K562 (cell line): ENCODE data around the gene C2CD5. TPM values are rescaled to one million over a fixed set of nuclear protein-coding genes. Genes with fewer than 3 reads are reported as not detected.

Source experiments
- ATAC-seq: fragments of 200-7000 bp; cut with Tn5 transposase; 3 replicates; pipeline ENCODE4 v1.9.1; 2020; ENCODE audit warnings: moderate library complexity
- Bru-seq: library from RNA; stranded (reverse); fragments of 400-500 nt; gene quantifications from one replicate; lab custom pipeline; 2021; lab: Mats Ljungman, UMichigan
- BruChase-seq, 2 experiments: library from RNA; stranded (reverse); fragments of 400-500 nt; gene quantifications; one replicate each; lab custom pipeline; 2021; lab: Mats Ljungman, UMichigan
- BruUV-seq: library from RNA; stranded (reverse); fragments of 400-500 nt; replicated peaks from 2 replicates; lab custom pipeline; 2021; lab: Mats Ljungman, UMichigan
- CTCF ChIA-PET: fragments of 300-600 bp; formaldehyde crosslinking; extraction: SDS; loops from one replicate; lab custom pipeline; 2021; ENCODE audit warnings: low intra/inter-chr PET ratio; lab: Yijun Ruan, JAX
- POLR2A ChIA-PET: fragments of 300-600, 350-650 bp; sonication (Branson Sonifier 250); formaldehyde crosslinking; extraction: SDS; loops from one replicate; lab custom pipeline; 2021; ENCODE audit warnings: antibody characterized with exemption, inconsistent platforms; lab: Yijun Ruan, JAX
- DNase-seq, 4 experiments: peaks; one replicate each; pipeline versions ENCODE4 v3.0.0 to v3.0.0-alpha.2; 2011 to 2018; ENCODE audit warnings: low spot score in 3 of 4, mixed read lengths in 3 of 4; ENCODE audit errors: extremely low read depth in 1 of 4
- FAIRE-seq: peaks from 2 replicates; lab custom pipeline; 2011; peaks lifted over from hg19 to GRCh38; lab: Jason Lieb, UNC
- H2AFZ ChIP-seq: 2 replicates; pipeline ENCODE4 v1.6.0; 2011; ENCODE audit warnings: low read depth, low read length, control low read depth, inconsistent platforms
- H3K27ac ChIP-seq: fragments of 200-600 bp; 3 replicates; pipeline ENCODE4 v1.8.0; 2011; ENCODE audit warnings: low read depth, mild to moderate bottlenecking, control low read depth, inconsistent platforms, low read length, moderate library complexity, mixed read lengths; ENCODE audit errors: extremely low read depth
- H3K27me3 ChIP-seq, 2 experiments: fragments of 300-600 bp in 1 of 2; 2 replicates in 1 of 2; 3 replicates in 1 of 2; pipeline versions ENCODE4 v1.6.0 to v1.8.0; 2011; ENCODE audit warnings: inconsistent platforms in 2 of 2, low read length in 2 of 2, mild to moderate bottlenecking in 1 of 2, mixed read lengths in 1 of 2, moderate library complexity in 1 of 2; ENCODE audit not compliant: control insufficient read depth in 2 of 2, insufficient read depth in 2 of 2
- H3K36me3 ChIP-seq: fragments of 300-600 bp; 3 replicates; pipeline ENCODE4 v1.8.0; 2011; ENCODE audit warnings: mild to moderate bottlenecking, low read length, inconsistent platforms; ENCODE audit not compliant: control insufficient read depth, insufficient read depth
- H3K4me1 ChIP-seq, 2 experiments: fragments of 200-600 bp in 1 of 2; replicated peaks in 1 of 2; 2 replicates in 1 of 2; 3 replicates in 1 of 2; pipeline versions ENCODE4 v1.5.1 to v1.8.0; 2011; ENCODE audit warnings: inconsistent platforms in 2 of 2, low read length in 2 of 2, mild to moderate bottlenecking in 1 of 2, mixed read lengths in 1 of 2, moderate library complexity in 1 of 2; ENCODE audit not compliant: control insufficient read depth in 2 of 2, insufficient read depth in 2 of 2
- H3K4me2 ChIP-seq: 2 replicates; pipeline ENCODE4 v1.6.1; 2011; ENCODE audit warnings: low read length, control low read depth, inconsistent platforms, mixed read lengths; ENCODE audit not compliant: insufficient read depth
- H3K4me3 ChIP-seq: fragments of 200-600 bp; sonication (generic), shearing (Covaris generic); 2 replicates; pipeline ENCODE4 v1.5.1; 2016; ENCODE audit warnings: control low read depth, inconsistent platforms
- H3K79me2 ChIP-seq: fragments of 200-600 bp; 3 replicates; pipeline ENCODE4 v1.8.0; 2011; ENCODE audit warnings: low read length, inconsistent platforms; ENCODE audit not compliant: control insufficient read depth, insufficient read depth
- H3K9ac ChIP-seq, 2 experiments: 2 replicates each; pipeline versions ENCODE4 v1.6.0 to v1.6.1; 2011; ENCODE audit warnings: low read depth in 2 of 2, low read length in 2 of 2, control low read depth in 1 of 2, inconsistent platforms in 1 of 2, mild to moderate bottlenecking in 1 of 2, mixed read lengths in 1 of 2; ENCODE audit not compliant: insufficient read depth in 1 of 2
- H3K9me1 ChIP-seq: one replicate; pipeline ENCODE4 v1.6.0; 2011; ENCODE audit warnings: inconsistent platforms, mild to moderate bottlenecking, low read length, moderate library complexity; ENCODE audit not compliant: control insufficient read depth, insufficient read depth
- H3K9me3 ChIP-seq: replicated peaks from 2 replicates; pipeline ENCODE4 v1.5.1; 2011; ENCODE audit warnings: low read depth, low read length, inconsistent platforms; ENCODE audit not compliant: control insufficient read depth, insufficient read depth
- H4K20me1 ChIP-seq: replicated peaks from 2 replicates; pipeline ENCODE4 v1.6.1; 2011; ENCODE audit warnings: low read length, inconsistent platforms, mixed read lengths; ENCODE audit not compliant: control insufficient read depth, insufficient read depth
- CHD4 ChIP-seq: fragments of 200-600 bp; sonication (generic); IDR thresholded peaks from 3 replicates; pipeline ENCODE4 v1.6.1; 2012; ENCODE audit warnings: low read depth, mild to moderate bottlenecking, mixed read lengths, low read length, inconsistent platforms; ENCODE audit not compliant: insufficient read depth, insufficient replicate concordance, poor library complexity, severe bottlenecking
- ETV1 ChIP-seq: fragments of 450-650 bp; conservative IDR thresholded peaks from 2 replicates; pipeline ENCODE4 v1.6.1; 2016; ENCODE audit warnings: missing genetic modification characterization, control low read depth, low read depth, missing compliant biosample characterization
- FOXK2 ChIP-seq, 2 experiments: fragments of 450-650 bp; IDR thresholded peaks in 1 of 2; conservative IDR thresholded peaks in 1 of 2; 2 replicates each; pipeline ENCODE4 v1.6.1; 2016; ENCODE audit warnings: low read depth in 2 of 2, mild to moderate bottlenecking in 1 of 2
- HDAC2 ChIP-seq: fragments of 450-650 bp; IDR thresholded peaks from 2 replicates; pipeline ENCODE4 v1.6.1; 2016; ENCODE audit warnings: mild to moderate bottlenecking
- PCBP1 ChIP-seq: fragments of 200-400 bp; formaldehyde crosslinking; IDR thresholded peaks from 2 replicates; pipeline ENCODE4 v1.6.1; 2018; ENCODE audit warnings: mild to moderate bottlenecking, low read depth, low read length; ENCODE audit not compliant: poor library complexity, severe bottlenecking
- PHF20 ChIP-seq: fragments of 450-650 bp; IDR thresholded peaks from 2 replicates; pipeline ENCODE4 v1.6.1; 2018; ENCODE audit not compliant: partially characterized antibody
- RBM25 ChIP-seq: fragments of 200-400 bp; formaldehyde crosslinking; IDR thresholded peaks from 2 replicates; pipeline ENCODE4 v1.6.1; 2018; ENCODE audit warnings: low read length, low read depth, moderate library complexity; ENCODE audit not compliant: severe bottlenecking
- ZNF696 ChIP-seq: fragments of 250-450 bp; sonication (Bioruptor Pico); conservative IDR thresholded peaks from 2 replicates; pipeline ENCODE4 v1.4.0; 2020; ENCODE audit warnings: mild to moderate bottlenecking, moderate library complexity
- ZNF830 ChIP-seq: fragments of 250-450 bp; sonication (Bioruptor Pico); IDR thresholded peaks from 2 replicates; pipeline ENCODE4 v1.5.0; 2021; ENCODE audit warnings: mild to moderate bottlenecking
- WGBS: fragments of 100-300 bp; shearing (Covaris generic); methylation state at CpG from one replicate; pipeline ENCODE4 v1.1.6; 2016; ENCODE audit warnings: low coverage, mixed read lengths; ENCODE audit not compliant: insufficient coverage; ENCODE audit errors: missing lambda C conversion rate; 5-methylcytosine and 5-hydroxymethylcytosine counted together
- in situ Hi-C: fragments of 300-500 bp; cut with MboI; formaldehyde crosslinking; loops from 4 replicates; pipeline ENCODE4 v1.15.0; 2018; ENCODE audit warnings: inconsistent platforms, mixed read lengths
- intact Hi-C: fragments of 100-400 bp; cut with micrococcal nuclease; formaldehyde crosslinking; loops from 2 replicates; pipeline ENCODE4 v1.14.2; 2022
- long read RNA-seq, 3 experiments: library from polyadenylated mRNA in 2 of 3; library from RNA in 1 of 3; unstranded in 2 of 3; stranded (forward) in 1 of 3; transcript quantifications; one replicate each; pipeline ENCODE4 v2.0.0, GENCODE V29; 2019 to 2022
- polyA minus RNA-seq, 3 experiments: library from RNA; depleted of rRNA, polyadenylated mRNA; stranded (reverse); fragments of >200 nt; gene quantifications; 2 replicates each; pipeline ENCODE4 v1.2.3, GENCODE V29; 2011
- polyA plus RNA-seq, 8 experiments: library from polyadenylated mRNA; depleted of rRNA in 4 of 8; stranded (reverse) in 5 of 8; unstranded in 3 of 8; fragments of >200 nt; fragmentation: Nextera tagmentation in 2 of 8; fragmentation: Illumina TruSeq in 1 of 8; extraction: Ambion mirVana in 2 of 8; extraction: Trizol in 1 of 8; gene quantifications; 2 replicates each; pipeline versions ENCODE4 v1.2.1 to v1.2.3, GENCODE V29; 2011 to 2014; ENCODE audit warnings: inconsistent platforms in 1 of 8, missing spikeins in 1 of 8
- total RNA-seq, 7 experiments: library from RNA; depleted of rRNA in 6 of 7; stranded (reverse); fragments of >200 nt in 6 of 7; fragmentation: Illumina TruSeq in 2 of 7; extraction: Trizol in 2 of 7; gene quantifications; 2 replicates each; pipeline versions ENCODE4 v1.2.1 to v1.2.3, GENCODE V29; 2011 to 2021; ENCODE audit warnings: low replicate concordance in 1 of 7

The C2CD5 gene, protein sequence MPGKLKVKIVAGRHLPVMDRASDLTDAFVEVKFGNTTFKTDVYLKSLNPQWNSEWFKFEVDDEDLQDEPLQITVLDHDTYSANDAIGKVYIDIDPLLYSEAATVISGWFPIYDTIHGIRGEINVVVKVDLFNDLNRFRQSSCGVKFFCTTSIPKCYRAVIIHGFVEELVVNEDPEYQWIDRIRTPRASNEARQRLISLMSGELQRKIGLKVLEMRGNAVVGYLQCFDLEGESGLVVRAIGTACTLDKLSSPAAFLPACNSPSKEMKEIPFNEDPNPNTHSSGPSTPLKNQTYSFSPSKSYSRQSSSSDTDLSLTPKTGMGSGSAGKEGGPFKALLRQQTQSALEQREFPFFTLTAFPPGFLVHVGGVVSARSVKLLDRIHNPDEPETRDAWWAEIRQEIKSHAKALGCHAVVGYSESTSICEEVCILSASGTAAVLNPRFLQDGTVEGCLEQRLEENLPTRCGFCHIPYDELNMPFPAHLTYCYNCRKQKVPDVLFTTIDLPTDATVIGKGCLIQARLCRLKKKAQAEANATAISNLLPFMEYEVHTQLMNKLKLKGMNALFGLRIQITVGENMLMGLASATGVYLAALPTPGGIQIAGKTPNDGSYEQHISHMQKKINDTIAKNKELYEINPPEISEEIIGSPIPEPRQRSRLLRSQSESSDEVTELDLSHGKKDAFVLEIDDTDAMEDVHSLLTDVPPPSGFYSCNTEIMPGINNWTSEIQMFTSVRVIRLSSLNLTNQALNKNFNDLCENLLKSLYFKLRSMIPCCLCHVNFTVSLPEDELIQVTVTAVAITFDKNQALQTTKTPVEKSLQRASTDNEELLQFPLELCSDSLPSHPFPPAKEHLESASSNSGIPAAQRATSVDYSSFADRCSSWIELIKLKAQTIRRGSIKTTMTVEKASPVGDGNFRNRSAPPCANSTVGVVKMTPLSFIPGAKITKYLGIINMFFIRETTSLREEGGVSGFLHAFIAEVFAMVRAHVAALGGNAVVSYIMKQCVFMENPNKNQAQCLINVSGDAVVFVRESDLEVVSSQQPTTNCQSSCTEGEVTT
- total RNA-seq (2011; cell fraction: chromatin; rRNA removed; ENCODE audit: low replicate concordance): 21.8 and 83.1 TPM in 2 replicates
- 9.5 and 13.4 TPM in 2 replicates for total RNA-seq (2011; cell fraction: nucleolus; rRNA removed)
- 28.7 and 28.9 TPM in 2 replicates for total RNA-seq (2011; cell fraction: nucleoplasm; rRNA removed)
- total RNA-seq (2014; rRNA removed) (6.6 and 13.2 TPM in 2 replicates), total RNA-seq (2014; rRNA removed; fragmentation: Illumina TruSeq; extraction: Trizol) (16.0 and 16.8 TPM in 2 replicates), total RNA-seq (2015; rRNA removed; fragmentation: Illumina TruSeq; extraction: Trizol) (14.3 and 14.4 TPM in 2 replicates), total RNA-seq (2021) (15.4 and 16.4 TPM in 2 replicates), polyA plus RNA-seq (2011; rRNA removed) (22.8 and 24.1 TPM in 2 replicates), polyA plus RNA-seq (2014; fragmentation: Illumina TruSeq; extraction: Trizol) (14.7 and 18.8 TPM in 2 replicates), polyA plus RNA-seq (2014; fragmentation: Nextera tagmentation; extraction: Ambion mirVana) (1 to 10 TPM; 5.1 to 9.3 TPM), polyA plus RNA-seq (2014; rRNA removed) (10.9 and 16.4 TPM in 2 replicates), polyA minus RNA-seq (2011; rRNA and poly(A)+ RNA removed) (43.9 and 50.9 TPM in 2 replicates), Bru-seq, nascent RNA (percentile 70 among the genes with signal in this experiment), BruChase-seq, experiment 1, labeled RNA remaining after a 2-hour chase (percentile 79 among the genes with signal in this experiment), BruChase-seq, experiment 2, labeled RNA remaining after a 6-hour chase (percentile 80 among the genes with signal in this experiment)
- polyA plus RNA-seq (2011; cell fraction: cytosol; rRNA removed): 5.9 and 11.0 TPM in 2 replicates
- 26.8 and 37.8 TPM in 2 replicates for polyA plus RNA-seq (2011; cell fraction: nucleus; rRNA removed)
- polyA plus RNA-seq (2012): 11.7 and 12.4 TPM in 2 replicates
- 12.2 and 15.8 TPM in 2 replicates for polyA minus RNA-seq (2011; cell fraction: cytosol; rRNA and poly(A)+ RNA removed)
- polyA minus RNA-seq (2011; cell fraction: nucleus; rRNA and poly(A)+ RNA removed): 35.1 and 65.4 TPM in 2 replicates
- long read RNA-seq, experiment 1, full-length matches to known transcripts: 1 of 15 reads
- long read RNA-seq, experiment 1, partial matches to known transcripts: 11 of 15 reads
- long read RNA-seq, experiment 1, other reads (novel, unspliced or antisense): 3 of 15 reads
- long read RNA-seq, experiment 2, full-length matches to known transcripts: 1 of 8 reads
- long read RNA-seq, experiment 2, partial matches to known transcripts: 3 of 8 reads
- long read RNA-seq, experiment 2, other reads (novel, unspliced or antisense): 4 of 8 reads
- long read RNA-seq, experiment 3, partial matches to known transcripts: 3 of 3 reads
- long read RNA-seq, experiment 3, other reads (novel, unspliced or antisense): 0 of 3 reads

DNA sequence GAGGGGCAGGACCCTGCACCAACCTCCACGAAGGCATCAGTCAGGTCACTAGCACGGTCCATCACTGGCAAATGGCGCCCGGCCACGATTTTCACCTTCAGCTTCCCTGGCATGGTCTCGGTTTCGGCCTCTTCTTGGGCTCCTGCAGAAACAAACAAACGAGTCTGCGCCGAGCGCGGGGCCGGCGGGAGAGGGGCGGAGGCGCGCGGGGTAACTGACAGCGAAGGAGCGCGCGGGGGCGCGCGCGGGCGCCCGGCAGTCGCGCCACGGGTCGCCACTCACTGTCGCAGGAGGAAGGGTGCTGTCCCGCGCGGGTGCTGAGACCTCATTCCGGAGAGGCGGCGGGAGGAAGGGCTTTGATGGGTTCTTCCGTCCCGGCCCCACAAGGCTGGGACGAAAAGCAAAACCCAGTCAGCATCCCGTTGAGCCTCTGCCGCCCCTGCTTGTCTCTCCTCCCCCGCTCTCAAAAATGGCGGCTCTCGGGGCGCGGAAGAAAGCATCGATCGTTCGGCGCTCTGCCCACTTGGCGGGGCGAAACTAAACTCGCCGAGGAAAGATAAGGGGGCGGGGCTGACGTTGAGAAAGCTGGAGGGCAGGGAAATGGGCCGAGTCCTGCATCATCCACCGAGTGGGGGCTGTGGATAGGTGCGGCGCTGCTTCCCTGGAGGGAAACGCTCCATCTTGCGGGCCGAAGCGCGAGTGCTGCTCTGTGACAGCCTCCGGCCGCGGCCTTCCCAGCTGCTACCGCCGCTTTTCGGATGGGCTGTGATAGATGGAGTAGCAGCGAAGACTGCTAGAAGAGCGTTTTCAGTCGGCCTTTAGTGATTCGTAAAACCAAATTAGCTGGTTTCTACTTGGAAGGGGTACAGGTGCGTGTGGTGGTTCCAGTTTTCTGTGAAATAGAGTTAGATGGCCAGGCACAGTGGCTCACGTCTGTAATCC lies at the start of gene C2CD5:
TSS of gene C2CD5 (minus strand) at position 505 of the 942 bp plus-strand sequence. CDS start at position 113, 392 bp downstream.
- DNase-seq (peak; percentile 76 to 96 (median 82)), ATAC-seq (peak; percentile 93), FAIRE-seq (peak; percentile 92)
- Histone ChIP-seq H3K27ac (peak within 1 kb of the TSS; percentile 94), H3K4me3 (peak within 1 kb of the TSS; percentile 56), H3K4me2 (peak within 1 kb of the TSS; percentile 88), H3K79me2 (peaks cover 29% of the 10 kb centered on the region), H3K4me1 (peaks cover 15 to 18% of the 10 kb centered on the region in 2 experiments; a peak in 4 of 5 replicates), H2AFZ (peak within 1 kb of the TSS; percentile 89), H3K27me3 (no peaks in the 10 kb centered on the region), H3K9me1 (no peaks in the 10 kb centered on the region), H3K36me3 (peaks cover 3% of the 10 kb centered on the region; the same call in 1 of the 3 replicates), H4K20me1 (no peaks in the 10 kb centered on the region), H3K9ac (peak within 1 kb of the TSS; percentile 82 to 97), H3K9me3 (no peaks in the 10 kb centered on the region)
- intact Hi-C loops: loop anchor here (5.0 kb wide), 1 partner anchor 83 kb away; the partner anchor contains the start of gene ETNK1
- ChIA-PET POLR2A (interaction anchor here (0.6 to 1.8 kb wide), 5 partner anchors 9 to 857 kb away, joined by 3 to 6 read pairs (median 4); no protein-coding TSS in a partner anchor), CTCF (no interaction called here)
- TSS peak; percentile 51 for BruUV-seq
- in situ Hi-C loops: no loop called here
- 1% methylated on average over 41 of the region's 80 CpGs for WGBS
- TF ChIP-seq ETV1 (tag) (0 out of 2 replicates have a peak, but pooled peaks have one; percentile 5), PCBP1 (peak; percentile 36), ZNF696 (CRISPR knock-in tag) (no peak), FOXK2 (conservative IDR thresholded peaks at IDR 0.05 in 1 of 2, IDR thresholded peaks at IDR 0.05 in 1 of 2; ENCODE audit: low read depth in 2 of 2) (peak; percentile 42 to 77; a peak in 3 of 4 replicates), PHF20 (peak; percentile 80), HDAC2 (peak; percentile 66; the same call in 1 of the 2 replicates), CHD4 (no peak), ZNF830 (no peak), RBM25 (no peak)
